Limb (tissue), 2 donors: ENCODE data around the gene ACTL7A.
"Not testable (repeated sequence)": the region's sequence is repeated elsewhere in the genome, so short reads cannot be mapped to it uniquely, and the experiment has no call there.

Experiments used
- DNase-seq, 2 donors: peaks; one replicate each; pipeline ENCODE4 v3.0.0-alpha.2; 2016; ENCODE audit errors: extremely low spot score in 2 of 2

ACTL7A gene

DNA sequence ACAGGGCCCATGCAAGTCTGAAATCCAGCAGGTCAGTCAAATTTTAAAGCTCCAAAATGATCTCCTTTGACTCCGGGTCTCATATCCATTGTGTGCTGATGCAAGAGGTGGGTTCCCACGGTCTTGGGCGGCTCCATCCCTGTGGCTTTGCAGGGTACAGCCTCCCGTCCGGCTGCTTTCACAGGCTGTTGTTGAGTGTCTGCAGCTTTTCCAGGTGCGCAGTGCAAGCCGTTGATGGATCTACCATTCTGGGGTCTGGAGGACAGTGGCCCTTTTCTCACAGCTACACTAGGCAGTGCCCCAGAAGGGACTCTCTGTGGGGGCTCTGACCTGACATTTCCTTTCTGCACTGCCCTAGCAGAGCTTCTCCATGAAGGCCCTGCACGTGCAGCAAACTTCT is 13.8 kb upstream of the ACTL7A start:
- not testable (repeated sequence) for DNase-seq

DNA sequence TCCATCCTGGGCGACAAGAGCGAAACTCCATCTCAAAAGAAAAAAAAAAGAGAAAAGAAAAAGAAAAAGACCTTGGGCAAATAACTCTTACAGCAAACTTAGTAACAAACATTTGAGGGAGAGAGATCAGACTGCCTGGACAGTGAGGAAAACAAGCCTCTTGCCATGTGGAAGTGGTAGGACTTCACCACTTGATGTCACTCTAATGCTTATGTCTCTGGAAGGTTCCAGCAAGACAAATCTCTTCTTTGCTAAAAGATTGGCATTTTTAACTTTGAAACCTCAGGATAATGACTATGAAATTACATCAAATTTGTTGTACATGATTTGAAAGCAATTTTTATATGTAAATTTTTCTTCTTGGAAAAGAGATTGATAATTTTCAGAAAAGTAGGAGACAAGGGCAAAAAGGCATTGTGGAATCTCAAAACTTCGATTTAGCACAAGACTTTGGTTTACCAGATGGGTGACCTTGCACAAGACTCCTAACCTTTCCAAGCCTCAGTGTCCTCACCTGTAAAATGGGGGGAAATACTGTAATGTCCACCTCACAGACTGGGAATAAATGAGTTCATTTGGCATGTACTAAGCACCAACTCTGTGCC is 11.7 kb upstream of the ACTL7A start:
- no peak for DNase-seq

DNA sequence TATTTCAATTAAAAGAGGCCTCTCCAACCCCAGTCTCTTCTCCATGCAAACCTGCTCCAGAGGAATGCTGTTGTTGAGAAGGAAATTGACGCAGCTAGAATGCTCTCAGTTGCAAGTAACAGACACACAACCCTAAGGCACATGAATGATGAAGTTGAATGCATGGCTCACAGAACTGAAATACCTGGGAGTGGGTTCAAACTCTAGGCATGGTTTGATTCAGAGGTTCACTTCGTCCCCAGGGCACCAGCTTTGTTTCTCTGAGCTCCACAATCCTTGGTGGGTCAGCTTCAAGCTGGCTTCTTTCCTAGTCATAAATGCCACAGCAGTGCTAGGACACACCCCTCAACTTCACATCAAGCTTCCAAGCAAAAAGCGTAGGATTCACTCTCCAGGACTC is 10.9 kb upstream of the ACTL7A start:
- no peak for DNase-seq

DNA sequence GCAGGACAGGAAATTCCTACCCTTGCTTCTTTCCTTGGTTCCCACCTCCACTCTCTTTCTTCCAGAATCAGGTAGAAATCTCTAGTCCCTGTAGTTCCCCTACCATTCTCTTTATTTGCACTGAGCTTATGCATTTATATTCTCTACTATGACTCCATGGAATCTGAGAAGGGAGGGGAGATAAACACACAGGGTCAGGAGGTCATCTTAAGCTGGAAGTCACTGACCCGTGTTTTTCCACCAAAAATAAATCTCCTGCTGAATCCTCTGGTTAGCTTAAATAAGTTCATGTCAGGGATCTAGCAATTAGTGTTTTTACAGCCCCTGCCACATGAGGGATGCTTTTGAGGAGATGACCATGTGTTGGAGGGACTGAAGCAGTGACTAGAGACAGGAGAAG is 10.0 kb upstream of the ACTL7A start:
- no peak for DNase-seq

DNA sequence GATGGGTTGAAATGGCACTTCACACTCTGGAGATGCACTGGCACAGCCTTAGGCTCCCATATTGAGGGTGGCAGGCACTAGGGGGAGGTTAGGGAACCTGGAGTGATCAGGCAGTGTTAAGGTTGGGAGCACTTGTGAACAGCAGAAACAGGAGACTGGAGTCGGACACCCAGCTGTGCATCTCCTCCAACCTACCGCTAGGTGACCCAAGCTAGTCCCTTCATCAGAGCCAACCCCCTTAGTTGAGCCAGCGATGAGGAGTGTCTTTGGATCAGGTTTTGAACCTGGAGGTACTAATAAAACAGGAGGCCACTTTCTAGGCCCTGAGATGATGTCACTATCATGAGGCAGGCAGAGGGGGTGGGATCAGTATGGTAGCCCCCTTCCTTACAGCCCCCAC is 8.0 kb upstream of the ACTL7A start:
- no peak for DNase-seq

DNA sequence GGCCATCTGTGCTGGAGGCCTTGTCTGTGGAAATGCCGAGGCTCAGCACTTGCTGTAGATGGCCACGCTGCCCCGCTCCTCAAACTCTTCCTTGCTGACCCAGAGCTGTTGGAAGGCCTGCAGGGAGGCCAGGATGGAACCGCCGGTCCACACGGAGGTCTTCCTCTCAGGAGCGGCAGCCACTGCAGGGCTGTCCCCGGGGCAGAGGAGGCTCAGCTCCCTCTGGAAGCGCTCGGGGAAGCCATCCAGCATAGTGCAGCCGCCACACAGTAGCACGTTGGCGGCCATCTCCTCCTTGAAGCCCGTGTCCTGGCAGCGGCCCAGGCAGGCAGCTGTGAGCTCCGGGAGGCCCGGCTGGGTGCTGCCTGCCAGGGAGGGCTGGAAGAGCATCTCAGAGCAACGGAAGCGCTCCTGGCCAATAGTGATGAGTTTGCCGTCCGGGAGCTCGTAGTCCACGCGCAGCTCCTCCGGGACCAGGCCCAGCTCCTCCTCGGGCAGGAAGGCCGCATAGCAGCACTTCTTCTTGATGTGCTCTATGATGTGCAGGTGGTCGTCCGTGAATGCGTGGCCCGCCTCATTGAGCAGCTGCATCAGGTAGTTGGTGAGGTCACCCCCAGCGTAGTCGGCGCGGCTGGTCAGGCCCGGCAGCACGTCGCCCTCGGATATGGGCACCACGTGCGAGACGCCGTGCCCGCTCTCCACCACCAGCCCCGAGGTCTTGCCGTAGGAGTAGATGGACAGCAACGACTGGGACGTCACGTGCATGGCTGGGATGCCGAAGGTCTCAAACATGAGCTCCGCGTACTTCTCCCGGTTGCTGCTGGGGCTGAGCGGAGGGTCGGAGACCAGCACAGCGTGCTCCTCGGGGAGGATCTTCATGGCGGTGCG is 7.2 kb upstream of the ACTL7A start:
- no peak for DNase-seq

DNA sequence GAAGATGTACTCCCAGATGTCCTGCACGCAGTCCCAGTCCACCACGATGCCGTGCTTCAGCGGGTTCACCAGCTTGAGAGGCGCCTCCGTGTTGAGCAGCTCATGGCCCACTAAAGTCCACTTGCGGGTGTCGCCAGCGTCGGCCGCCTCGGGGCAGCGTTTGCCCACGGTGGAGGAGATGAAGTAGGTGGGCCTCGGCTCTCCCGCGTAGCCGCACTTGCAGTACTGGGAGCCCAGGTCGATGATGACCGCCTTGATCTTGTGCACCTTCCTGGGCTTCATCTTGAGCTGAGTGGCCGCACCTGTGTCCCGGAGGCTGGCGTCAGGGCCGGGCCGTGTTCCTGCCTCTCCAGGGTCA is 6.6 kb upstream of the ACTL7A start:
- no peak for DNase-seq

DNA sequence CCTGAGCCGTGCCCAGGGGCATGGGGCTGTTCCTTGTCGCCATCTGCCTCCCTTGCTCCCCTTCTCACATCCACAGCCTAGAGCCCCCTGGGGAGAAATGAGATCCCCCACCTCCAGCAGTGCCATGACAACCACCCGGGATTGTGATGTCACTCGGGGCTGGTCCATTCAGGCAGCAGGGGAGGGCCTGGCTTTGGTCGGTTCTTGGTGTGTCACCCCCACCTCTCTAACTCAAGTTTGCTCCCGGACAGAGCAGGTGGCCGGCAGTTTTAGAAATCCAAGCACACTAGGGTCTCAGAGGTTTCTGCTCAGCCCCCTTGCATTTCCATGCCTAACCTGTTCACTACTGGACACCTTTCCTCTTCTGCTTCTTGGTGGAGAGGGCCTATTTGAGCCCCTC is 6.2 kb upstream of the ACTL7A start, which contains the start of gene ACTL7B:
TSS of gene ACTL7B (minus strand) at position 99 of the 400 bp plus-strand sequence. CDS start at position 43, 56 bp downstream.
- no peak for DNase-seq

DNA sequence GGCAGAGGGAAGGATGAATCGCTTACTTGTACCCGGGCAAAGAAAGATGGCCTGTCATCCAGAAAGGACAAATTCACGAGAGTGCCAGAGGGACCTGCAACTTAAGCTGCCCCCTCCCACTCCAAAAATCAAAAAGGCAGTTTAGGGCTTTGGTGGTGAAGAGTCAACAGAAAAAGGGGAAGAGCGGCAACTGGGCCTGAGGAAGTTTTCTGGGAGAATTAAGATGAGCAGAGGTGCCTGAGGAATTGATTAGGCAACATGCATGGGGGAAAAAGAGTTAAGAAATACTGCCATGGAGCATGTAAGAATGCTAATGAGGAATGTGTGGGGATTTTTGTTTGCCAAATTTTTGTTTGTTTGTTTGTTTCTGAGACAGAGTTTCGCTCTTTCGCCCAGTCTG is 4.5 kb upstream of the ACTL7A start:
- DNase-seq = no peak

DNA sequence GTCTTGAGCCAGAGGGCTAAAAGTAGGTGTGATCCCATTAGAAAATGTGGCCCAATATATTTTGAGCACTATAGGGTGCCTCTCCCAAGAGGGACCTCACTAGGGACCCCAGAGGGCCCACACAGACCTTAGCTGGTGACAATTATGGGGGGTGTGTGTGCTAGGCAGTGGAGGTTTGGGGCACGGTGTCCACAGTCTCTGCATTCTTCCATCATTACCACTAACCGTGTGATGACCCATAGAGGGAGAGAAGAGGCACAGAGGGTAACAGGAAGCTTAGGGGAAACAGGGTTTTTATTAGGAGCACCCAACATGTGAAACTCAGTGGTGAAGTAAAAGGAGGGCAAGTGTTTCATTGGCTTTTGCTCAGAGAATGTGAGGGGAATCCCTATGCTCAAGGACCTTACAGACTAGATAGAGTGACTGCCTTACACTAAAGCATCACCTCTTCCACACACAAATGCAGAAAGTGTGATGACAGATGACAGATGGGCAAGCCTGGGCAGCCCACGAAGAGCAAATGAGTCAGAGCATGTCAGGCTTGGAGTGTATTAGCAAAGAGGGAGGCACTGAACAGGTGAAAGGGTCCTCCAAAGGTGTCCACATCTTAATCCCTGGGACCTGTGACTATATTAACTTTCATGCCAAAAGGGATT is 2.5 kb upstream of the ACTL7A start:
- DNase-seq = no peak

DNA sequence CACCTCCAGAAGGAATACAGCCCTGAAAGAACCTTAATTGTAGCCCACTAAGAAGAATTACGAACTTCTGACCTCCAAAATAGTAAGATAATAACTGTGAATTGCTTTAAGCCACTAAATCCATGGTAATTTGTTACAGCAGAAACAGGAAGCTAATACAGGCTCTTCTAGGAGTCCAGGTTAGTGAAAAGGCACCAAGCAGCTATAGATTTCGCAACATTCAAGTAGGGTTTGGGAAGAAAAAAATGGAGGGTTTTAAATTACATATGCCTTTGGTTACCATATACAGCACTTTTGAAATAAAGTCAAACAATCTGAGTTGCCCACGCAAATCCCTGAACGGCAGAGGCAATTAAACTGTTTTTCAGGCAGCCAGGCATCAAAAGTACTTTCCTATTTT is 1.7 kb upstream of the ACTL7A start:
- DNase-seq = no peak

DNA sequence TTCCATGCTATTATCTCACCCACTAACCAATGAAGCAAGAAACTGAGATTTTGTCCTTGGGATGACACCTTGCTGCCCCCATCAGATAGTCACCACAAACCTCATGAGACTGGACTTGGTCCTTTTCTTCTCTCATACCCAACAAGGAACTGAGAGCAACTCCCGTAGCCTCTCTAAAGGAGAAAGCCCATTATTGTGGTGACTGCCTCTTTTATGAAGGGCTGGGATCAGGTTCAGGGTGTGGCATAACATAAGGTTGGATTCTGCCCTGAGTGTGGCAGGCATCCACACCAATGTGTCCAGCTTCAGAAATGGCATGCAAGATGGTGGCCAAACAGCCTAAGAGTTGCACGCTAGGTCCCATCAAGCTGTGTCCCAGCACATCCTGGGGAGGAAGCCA is 1.3 kb upstream of the ACTL7A start:
- no peak for DNase-seq

DNA sequence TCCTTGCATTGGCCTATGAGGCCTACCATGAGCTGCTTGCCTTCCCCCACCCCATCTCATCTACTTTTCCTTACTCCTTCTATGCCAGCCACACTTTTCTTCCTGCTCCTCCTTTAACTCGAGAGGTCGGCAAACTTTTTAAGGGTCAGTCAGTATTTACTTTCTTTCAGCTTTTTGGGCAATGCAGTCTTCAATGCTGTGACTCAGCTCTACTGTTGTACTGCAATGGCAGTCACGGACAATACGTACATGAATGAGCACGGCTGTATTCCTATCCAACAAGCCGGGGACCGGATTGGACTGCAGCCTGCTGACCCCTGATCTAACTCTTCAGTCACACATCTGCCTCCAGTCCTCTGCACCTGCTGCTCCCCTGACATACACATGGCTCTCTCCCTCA is 602 bp upstream of the ACTL7A start:
- DNase-seq = no peak

DNA sequence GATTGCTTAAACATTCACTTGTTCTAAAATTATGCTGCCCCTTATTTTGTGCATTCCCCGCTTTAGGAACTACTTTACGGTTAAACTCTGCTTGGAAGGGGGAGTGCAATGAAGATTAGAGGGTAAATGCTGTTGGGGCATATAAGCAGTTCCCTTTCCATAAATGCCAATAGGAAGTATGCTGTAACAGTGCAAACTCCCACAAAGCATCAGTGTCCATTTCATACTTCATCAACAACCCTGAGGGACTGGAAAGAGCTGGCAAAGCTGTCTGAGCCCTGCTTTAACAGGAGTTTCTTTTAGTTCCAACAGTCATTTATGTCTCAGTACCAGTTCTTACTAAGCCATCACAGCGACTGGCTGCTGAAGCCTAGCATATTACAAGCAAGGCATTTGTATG is 1.8 kb downstream of the ACTL7A start:
- DNase-seq = no peak

DNA sequence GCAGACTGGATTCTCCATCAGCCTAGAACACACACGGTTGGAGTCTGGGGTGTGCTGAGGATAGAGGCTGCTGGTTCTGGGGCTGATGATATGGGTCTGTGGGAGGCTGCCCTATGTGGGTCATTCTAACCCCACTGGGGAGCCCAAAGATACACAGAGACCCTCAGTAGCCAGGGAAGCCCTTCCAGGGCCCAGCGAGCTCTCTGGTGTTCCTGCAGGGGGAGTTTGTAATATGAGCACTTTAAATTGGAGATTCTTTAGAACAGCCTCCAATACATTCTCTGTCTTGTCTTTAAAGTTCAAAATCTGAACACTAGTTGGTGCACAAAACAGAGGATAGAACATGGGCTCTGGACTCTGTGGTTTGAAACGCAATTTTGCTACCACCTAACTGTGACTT is 2.4 kb downstream of the ACTL7A start:
- no peak for DNase-seq

DNA sequence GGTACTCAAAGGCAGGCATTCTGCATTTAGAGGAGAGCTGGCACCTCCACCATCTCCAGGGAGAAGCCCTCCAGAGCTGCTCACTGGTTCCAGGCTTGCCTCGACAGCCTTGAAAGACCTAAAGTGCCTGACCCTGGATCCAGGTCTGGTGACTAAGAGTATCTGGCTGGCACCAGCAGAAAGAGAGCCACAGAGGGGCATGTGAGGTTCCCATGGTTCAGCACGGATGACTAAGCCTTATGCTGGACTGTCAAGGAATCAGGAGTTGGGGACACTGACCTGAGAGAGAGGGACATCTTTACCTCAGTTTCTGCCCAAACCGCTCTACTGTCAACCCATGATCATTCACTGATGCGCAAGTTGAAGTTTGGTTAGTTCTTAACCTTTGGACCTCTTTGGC is 3.0 kb downstream of the ACTL7A start:
- DNase-seq = no peak

DNA sequence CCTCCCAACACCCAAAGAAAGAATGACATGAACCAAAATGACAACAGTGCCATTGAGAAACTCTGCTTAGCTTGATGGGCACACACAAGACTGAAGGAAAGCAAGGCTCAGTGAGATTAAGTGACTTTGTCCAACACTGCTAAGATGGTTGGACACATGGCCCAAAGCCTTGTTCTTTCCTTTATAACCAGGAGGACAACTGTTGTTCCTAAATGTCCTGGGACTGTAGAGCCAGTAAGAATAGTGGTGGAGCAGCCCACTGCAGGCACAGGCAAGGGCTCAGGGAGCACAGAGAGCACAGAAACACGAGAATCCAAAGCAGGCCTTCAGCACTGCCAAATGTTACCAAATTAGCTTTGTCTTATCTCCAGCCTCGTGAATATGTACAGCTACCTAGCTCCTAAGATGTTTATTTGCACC is 3.9 kb downstream of the ACTL7A start:
- DNase-seq = no peak

DNA sequence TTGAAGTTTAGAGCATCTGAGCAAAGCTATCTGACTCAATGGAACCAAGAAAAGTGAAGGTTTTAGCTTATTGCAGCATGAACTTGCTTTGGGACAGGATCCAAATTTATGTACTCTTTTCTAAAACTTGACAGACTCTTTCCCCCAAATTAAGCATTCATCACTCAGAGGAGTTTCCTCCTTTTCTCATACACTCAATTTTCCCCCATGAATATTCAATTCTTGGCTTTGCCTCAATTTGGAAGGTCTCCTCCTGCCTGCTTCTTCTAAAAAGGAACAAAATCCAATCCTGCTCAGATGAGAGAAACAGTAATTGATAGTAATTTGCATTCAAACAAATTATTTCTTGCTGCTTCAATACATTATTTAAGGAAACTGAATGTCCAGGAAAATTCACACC is 5.0 kb downstream of the ACTL7A start:
- no peak for DNase-seq

DNA sequence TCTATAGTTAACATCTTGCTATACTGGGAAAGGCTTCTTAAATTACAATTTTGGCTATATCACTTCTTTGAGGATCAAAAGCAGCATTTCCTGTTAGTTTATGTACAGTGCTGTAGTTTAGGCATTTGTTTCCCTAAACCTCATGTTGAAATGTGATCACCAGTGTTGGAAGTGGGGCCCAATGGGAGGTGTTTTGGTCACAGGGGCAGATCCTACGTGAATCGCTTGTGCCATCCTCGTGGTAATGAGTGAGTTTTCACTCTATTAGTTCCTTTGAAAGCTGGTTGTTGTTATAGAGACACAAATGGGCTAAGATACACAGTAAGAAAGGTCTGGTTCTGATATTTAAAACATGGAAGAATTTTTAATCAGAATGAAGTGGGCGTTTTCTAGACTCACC is 5.8 kb downstream of the ACTL7A start:
- no peak for DNase-seq

DNA sequence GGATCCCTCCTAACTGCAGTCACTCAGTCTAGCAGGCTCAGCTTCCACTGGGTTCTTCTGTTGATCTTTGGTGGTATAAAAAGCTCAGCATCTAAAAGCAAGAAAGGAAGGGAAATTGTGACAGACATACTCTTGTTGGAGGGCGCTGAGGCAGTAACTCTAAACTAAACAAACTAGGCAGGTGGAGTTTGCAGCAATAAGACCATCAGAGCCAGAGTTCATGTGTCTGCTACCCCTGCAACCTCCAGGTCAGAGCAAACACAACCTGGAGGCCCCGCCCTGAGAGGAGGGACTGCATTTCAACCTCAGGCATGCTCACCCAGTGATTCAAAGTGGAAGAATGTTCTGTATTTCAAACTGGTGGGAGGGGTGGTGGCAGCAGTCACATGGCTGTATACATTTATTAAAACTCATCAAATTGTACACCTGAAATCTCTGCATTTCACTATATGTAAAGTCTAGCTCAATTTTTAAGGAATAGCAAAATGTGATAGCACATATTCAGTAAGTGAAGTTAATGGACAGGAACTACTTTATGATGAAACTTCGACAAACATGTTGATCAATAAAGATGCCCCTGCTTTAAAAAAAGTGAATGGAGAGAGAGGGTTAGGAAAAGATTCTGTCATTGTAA is 7.1 kb downstream of the ACTL7A start:
- DNase-seq = no peak

DNA sequence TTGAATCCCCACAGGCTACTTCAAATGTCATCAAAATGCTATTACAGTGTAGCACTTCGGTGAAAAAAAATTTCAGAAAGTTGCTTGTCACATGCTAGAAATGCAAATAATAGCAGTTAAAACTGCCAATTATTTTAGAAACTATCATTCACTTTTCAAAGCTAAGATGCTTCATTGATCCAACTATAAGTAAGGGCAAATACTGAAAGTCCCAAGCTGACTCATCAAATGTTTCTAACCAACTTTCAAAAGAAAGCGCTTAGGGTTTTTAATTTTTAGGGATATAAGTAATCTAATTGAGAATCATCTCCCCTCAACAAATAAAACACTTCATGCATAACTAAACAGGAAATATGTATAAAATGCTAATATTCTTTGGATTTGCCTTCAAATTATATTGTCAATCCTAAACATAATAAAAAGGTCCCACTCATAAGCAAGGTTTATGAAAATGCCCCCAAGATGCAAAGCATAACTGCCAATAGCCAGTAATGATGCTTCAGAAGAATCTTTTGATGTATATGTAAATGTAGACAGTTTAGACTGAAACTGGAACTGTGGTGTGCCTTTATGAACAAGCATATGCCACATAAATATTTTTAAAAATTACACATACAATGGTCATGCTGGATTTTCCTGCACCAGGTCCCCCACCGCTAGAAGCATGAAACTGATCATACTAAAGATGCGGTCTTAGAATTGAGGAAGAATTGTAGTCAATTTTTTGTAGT is 12.2 kb downstream of the ACTL7A start:
- DNase-seq = no peak

DNA sequence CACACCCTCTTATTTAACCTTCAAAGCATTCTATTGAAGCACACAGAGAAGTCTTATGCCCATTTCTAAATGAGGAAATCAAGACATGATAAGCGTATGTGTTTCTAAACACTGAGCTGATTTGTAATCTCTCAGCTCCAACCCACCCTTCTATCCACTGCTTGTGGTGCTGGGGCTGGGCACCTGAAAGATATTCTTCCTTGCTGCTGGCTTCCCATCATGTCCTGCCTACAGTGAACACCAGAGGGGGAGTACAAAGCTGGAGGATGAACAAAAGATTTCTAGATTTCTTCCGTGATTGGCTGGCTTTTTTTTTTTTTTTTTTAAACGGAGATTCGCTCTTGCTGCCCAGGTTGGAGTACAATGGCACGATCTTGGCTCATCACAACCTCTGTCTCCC is 14.4 kb downstream of the ACTL7A start:
- DNase-seq = no peak
